GM21526 (cell line): Measurements from ENCODE around the gene PRKAG2.

ENCODE experiments used
- ATAC-seq: cut with Tn5 transposase; IDR thresholded peaks from one replicate; pipeline ENCODE4 v1.9.1; 2021; ENCODE audit warnings: moderate library complexity; ENCODE audit not compliant: unreplicated experiment, low FRiP score

The PRKAG2 gene

GRCh38 chr7:151822541-151823181 lies 54.3 kb downstream of the PRKAG2 start:
- ATAC-seq, result no peak

DNA sequence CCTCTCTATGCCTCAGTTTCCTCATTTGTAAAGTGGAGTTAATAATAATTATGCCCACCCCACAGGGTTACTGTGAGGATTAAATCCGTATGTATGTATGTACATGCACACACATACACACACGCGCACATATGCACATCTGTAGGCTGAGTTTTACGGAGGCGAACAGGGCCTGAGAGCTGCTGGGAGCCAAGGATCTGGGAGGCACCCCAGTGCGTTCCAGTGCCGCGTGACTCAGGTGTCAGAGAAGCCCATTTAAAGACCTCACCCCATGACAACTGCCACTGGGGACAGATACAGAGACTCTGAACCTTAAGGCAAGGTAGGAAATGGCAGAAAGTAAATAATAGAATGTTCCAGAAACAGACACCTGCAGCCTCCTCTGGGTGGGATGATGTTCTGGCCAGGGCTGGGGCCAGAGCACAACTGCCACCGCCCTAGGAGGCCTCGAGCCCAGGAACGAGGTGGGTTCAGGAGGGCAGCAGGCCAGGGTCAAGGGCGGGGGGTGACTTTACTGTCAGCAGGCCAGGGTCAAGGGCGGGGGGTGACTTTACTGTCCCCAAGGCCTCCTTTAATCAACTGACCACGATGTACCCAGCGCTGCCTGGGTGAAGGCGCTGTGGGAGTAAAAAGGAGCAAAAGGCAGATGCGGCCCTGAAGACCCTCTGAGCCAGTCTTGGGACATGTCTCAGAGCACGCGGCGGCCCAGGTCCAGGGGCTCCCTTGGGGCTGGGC lies 54.9 kb downstream of the PRKAG2 start:
- no peak for ATAC-seq

DNA sequence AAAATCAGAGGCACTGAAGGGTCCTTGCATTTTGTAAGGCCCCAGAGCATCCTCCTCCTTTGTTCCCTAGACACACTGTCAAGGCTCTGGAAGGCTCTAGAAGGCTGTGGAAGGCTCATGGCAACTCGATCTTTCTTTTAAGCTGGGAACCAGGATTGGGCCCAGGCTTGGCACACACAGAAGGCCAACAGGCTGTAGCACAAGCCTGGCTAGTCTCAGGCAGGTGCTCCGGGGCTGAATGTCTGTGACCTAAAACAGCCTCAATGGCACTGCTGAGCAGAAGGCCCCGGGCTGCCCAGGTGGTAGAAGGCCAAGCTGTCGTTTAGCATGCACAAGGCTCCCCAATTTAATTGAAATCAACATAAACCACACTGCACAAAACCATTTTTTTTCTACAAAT lies 55.7 kb downstream of the PRKAG2 start:
- ATAC-seq, result no peak

DNA sequence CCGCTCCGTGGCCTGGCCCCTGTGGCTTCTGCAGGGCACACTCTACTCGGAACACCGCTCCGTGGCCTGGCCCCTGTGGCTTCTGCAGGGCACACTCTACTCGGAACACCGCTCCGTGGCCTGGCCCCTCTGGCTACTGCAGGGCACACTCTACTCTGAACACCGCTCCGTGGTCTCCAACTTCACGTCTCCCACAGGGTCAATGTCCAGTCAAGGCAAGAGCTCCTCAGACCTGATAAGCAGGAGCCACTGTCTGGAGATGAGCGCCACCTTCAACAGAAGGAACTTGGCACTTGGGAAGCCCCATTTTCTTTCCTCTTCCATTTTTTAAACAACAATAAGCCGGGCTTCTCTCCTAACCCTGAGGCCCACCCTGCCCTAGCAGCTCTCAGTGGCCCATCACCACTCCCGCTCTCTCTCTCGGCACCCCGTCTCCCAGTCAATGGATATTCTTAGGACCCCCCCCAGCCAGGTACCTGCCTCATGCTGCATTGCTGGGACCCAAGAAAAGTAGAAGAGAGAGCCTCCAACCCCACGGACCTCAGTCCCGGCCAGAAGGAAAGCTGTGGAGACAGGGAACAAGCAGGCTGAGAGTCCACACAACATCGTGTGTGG lies 56.3 kb downstream of the PRKAG2 start:
- no peak for ATAC-seq

- no peak for ATAC-seq
Measured at GRCh38 chr7:151819866-151820265, 57.0 kb downstream of the PRKAG2 start.

DNA sequence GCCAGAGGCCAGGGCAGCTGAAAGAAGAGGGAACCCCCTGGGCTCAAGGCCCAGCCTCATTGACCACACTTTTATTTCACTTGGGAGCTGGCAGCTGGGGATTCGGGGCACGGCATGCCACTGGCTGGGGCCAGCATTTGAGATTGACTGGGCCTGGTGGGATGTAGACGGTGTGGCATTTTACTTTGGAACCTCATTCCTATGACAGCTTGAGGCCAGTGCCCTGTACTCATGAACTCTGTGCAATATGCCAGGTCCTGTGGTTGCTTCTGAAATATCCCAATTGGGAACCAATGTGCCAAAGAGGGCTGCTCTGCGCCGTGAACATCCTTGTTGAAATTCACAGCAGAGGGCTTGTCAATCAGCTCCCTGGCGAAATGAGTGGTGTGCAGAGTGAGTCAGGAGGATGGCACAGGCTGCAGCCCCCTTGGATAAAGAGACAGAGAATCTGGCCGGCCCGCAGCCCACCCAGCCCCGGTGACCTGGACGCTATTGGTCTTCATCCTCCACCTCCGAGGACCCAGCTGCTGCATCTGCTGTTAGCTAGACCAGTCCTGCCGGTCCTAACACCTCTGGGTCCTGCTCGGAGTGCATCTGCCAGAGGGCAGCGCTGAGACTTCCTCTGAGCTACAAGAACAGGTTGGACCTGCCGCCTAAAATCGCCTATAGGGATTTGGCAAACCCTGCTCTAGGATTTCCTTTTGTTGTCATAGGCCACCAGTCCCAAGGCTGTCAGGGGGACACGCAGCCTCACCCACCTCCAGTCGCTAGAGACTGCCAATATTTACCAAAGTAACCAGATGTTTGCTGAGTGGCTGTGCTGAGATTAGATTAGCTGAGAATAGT lies 58.0 kb downstream of the PRKAG2 start:
- no peak for ATAC-seq

DNA sequence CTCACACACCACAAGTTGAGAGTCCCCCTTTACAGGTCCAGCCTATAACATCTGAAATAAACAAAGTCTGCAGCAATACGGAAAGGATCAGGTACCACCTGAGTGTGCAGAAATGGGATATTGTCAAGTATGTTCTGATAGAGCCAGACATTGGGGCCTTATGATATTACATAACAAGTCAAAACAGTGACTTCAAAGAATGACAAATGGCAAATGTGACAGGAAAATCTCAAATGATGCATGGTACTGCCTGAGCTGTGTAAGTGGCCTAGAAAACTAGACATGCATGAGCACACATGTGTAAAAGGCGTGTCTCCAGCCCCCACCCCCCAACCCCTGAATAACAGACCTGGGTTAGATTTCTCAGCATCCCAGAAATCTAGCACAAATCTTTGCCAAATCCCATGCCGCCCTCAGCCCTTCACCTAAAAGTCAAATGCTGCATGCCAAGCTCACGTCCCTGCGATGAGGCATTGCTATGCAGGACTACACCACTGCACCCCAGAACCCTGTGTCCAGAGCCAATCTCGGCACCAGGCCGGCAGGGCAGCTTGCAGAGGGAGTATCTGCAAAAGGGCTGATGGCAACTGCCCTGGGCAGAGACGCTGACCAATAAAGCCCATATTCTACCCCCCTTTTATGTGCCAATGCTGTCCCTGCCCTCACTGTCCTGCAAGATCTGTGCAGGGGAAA lies 58.8 kb downstream of the PRKAG2 start:
- ATAC-seq, result no peak

- ATAC-seq, result no peak
Measured at GRCh38 chr7:151817315-151817690, 59.6 kb downstream of the PRKAG2 start.

- no peak for ATAC-seq
Measured at GRCh38 chr7:151816562-151817314, 60.2 kb downstream of the PRKAG2 start.

DNA sequence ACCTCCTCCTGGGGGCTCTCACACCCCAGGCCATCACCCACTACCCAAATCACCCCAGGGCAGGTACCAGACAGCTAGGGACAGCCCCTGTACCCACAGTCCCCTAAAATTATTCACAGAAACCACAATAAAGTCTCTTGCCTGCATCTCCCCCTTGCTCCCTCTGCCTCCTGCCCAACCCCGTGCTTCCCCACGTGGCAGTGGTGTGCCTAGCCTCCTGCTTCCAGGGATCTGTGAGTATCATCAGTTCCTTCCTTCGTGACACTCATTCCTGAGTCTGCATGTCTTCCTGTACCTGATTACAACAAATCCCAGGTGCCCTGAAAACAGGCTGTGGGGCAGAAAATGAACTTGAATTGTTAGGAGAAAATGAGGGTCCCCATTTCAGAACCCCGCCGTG lies 61.5 kb downstream of the PRKAG2 start:
- ATAC-seq, result no peak

GRCh38 chr7:151814400-151815009 lies 62.4 kb downstream of the PRKAG2 start:
- ATAC-seq, result no peak

DNA sequence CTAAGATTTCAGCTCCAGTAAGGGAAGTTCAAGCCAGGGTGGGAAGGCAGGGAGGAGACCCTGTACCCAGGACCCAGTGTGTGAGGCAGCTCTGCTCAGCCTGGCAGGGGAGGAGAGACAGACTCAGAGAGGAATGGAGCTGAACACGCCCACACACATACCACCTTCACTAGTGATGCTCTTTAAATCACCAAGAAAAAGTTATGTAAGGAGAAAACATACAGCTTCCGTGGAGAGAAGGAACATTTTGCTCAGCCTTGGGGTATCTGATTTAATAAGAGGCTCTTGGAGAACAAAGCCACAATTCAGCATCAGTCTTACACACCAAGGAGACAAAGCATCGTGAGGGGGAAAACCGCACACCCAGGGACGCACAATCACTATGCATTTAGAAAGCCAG lies 62.9 kb downstream of the PRKAG2 start:
- no peak for ATAC-seq

GRCh38 chr7:151813445-151813844 lies 63.5 kb downstream of the PRKAG2 start:
- ATAC-seq, result no peak

- ATAC-seq, result no peak
Measured at GRCh38 chr7:151812967-151813366, 63.9 kb downstream of the PRKAG2 start.

- no peak for ATAC-seq
Measured at GRCh38 chr7:151810441-151811232, 66.3 kb downstream of the PRKAG2 start.

GRCh38 chr7:151809864-151810170 lies 67.1 kb downstream of the PRKAG2 start:
- ATAC-seq, result no peak

DNA sequence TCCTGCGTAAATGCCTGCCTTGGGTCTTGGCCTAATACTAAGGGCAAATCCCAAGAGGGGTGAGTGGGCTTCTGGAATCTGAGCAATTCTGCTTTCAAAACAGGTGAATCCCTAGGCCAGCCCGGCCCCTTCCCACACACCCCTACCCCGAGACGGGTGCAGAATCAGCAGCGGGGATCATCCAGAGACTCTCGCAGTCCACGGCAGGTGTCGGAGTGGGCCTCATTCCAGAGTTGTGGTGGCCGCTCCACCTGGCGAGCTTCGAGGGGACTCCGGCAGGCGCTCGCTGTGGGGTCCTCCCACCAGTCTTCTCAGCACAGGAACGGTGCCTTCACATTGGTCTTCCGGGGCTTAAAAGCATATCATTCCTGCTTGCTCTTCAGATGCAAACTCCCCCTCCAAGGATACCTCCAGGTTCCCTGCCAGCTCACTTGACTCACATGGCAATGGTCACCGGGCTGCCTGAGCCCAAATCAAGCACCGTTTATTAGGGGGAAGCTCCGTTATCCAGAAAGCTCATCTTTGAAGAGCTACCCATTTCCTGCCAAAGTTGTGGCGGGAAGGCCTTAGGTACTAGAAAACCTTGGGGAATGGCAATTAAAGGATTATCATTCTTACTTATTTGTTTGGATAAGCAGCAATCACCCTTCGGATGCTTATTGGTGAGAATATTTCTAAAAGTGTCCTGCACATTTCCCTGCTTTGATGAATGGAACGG lies 67.6 kb downstream of the PRKAG2 start:
- no peak for ATAC-seq
